Hematopoietic multipotent progenitor cell treated with erythropoietin and hydrocortisone succinate and interleukin-3 and kit ligand, for 15 days (in vitro differentiated cells): ENCODE measurements around the gene TTC33.
"Not testable (repeated sequence)": the region's sequence is repeated elsewhere in the genome, so short reads cannot be mapped to it uniquely, and the experiment has no call there.

ENCODE experiments used
- DNase-seq: peaks from one replicate; pipeline ENCODE4 v3.0.0-alpha.2; 2015; ENCODE audit warnings: low spot score

TTC33 gene

DNA sequence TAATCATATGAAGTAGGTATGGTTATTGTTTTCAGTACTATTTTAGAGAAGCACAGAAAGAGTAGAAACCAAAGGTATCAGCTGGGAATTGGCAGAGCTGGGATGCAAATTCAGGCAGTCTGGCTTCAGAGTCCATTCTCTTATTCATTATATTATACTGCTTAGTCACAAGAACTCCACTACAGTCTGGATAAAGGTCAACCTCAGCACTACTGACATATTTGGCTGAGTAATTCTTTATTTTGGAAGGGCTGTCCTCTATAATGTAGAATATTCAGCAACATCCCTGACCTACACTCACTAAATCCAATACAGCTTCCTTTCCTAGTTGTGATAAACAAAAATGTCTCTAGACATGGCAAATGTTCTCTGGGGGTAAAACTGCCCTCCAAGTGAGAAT, 38.5 kb downstream of the TTC33 start:
- DNase-seq: no peak

DNA sequence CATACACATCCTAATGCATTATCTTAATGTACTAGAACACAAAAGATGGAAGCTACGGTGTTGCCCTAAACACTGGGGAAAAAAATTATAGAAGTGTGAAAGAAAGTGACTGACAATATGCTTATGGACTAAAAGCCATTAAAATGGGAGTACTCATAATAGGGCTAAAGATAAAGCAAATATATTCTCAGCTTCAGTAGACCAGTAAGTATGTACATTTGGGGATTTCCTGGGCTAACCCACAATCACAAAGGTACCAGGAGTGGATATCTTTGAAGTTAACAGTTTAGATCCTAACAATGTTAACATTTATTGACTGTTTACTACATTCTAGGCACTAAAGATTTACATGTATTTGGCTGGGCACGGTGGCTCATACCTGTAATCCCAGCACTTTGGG, 39.2 kb downstream of the TTC33 start:
- no peak for DNase-seq

DNA sequence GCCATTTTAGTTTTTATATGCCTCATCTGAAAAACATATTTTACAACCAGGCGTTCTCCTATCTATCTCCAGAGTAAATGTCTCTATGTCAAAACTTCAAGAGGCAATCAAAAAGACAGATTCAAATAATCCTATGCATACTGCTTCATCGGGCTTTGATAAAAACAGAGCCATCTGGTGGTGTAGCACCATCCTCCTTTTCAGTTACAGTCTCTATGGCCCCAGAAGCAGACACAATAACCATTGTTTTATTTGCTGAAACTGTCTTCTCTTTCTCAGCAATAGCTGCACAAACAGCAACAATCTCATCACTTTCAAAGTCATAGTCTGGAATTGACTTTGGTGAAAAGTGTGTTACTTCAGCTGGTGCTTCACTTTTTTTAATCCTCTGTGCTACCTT, 39.8 kb downstream of the TTC33 start:
- DNase-seq: no peak

DNA sequence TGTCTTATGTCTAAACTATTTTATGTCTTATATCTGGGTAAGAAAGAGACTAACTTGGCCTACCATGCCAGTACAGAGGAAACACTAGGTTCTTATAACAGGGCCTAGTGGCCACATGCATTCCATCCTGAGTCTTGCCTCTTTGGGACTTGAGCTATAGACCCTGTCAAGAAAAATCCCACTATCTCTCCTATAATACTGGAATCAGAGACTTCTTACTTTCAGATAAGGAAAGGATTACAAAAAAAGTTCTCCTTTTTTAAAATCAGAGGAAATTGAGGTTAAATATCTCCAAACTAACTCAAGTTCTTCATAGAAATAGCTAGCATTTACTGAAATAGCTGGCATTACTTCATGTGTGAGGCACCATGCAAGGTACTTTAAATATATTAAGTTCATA, 41.8 kb downstream of the TTC33 start:
- DNase-seq: no peak

DNA sequence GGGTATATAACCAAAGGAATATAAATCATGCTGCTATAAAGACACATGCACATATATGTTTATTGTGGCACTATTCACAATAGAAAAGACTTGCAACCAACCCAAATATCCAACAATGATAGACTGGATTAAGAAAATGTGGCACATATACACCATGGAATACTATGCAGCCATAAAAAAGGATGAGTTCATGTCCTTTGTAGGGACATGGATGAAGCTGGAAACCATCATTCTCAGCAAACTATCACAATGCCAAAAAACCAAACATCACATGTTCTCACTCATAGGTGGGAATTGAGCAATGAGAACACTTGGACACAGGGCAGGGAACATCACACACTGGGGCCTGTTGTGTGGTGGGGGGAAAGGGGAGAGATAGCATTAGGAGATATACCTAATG, 45.2 kb downstream of the TTC33 start:
- DNase-seq: not testable (repeated sequence)

DNA sequence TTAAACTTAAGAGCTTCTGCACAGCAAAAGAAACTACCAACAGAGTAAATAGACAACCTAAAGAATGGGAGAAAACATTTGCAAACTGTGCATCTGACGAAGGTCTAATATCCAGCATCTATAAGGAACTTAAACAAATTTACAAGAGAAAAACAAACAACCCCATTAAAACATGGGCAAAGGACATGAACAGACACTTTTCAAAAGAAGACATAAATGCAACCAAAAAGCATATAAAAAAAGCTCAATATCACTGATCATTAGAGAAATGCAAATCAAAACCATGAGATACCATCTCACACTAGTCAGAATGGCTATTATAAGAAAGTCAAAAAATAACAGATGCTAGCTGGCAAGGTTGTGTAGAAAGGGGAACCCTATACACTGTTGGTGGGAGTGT, 50.3 kb downstream of the TTC33 start:
- DNase-seq: not testable (repeated sequence)

DNA sequence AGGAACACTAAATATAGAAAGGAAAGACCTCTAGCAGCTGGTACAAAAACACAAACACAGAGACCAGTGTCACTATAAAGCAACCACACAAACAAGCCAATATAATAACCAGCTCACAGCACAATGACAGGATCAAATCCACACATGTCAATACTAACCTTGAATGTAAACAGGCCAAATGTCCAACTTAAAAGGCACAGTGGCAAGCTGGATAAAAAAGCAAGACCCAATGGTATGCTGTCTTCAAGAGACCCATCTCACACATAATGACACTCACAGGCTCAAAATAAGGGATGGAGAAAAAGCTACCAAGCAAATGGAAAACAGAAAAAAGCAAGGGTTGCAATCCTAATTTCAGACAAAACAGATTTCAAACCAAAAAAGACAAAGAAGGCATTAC, 53.7 kb downstream of the TTC33 start:
- not testable (repeated sequence) for DNase-seq

DNA sequence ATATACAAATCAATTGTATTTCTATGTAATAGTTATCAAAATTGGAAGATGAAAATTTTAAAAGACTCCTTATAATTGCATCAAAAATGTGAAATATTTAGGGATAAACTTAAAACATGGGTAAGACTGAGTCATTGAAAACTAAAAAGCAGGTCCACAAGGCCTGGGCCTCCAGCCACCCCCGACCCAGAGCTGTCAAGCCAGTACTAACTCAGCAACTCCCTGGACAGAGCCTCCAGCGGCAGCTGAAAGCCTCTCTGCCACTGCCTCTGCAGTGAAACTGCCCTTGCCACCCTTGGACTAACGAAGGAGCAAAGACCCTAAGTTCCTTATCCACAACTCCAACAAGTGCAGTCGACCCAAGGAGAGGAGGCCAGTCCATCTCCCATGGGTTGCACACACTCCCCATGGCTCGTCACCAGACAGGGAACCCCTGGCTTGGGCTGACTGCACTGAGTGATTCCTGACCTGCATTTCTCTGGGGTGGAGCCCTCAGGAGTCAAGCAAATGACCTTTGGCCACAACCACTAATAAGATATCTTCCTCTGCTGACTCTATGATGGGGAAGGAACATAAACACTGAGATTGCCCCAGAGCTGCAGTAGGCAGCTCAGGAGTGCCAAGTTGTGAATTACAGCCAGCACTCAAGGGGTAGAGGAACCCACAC, 55.5 kb downstream of the TTC33 start:
- DNase-seq: no peak

DNA sequence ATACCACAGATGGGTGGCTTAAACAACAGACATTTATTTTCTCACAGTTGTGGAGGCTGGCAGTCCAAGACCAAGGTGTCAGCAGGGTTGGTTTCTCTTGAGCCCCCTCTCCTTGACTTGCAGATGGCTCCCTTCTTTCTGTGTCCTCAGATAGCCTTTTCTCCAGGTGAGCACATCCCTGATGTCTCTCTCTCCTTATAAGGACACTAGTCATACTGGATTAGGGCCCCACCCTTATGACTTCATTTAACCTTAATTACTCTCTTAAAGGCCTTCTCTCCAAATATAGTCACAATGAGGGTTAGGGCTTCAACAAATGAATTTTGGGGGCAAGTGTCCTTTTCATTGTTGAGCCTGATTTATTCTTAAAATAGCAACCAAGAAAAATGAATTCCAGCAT, 61.3 kb downstream of the TTC33 start:
- no peak for DNase-seq

DNA sequence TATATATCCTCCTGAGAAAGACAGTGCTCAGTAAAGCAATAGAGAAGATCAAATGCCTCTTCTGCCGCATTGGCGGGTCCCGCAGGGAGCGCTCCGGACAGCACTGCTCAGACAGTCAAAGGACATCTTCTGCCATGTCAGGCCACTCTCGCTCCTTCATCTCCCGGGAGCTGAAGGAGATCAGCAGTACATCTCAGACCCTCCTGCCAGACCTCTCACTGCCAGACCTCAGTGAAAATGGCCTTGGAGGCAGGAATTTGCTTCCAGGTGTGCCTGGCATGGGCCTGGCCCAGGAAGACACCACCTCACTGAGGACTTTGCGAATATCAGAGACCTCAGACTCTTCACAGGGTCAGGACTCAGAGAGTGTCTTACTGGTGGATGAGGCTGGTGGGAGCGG, 63.9 kb downstream of the TTC33 start:
- no peak for DNase-seq

DNA sequence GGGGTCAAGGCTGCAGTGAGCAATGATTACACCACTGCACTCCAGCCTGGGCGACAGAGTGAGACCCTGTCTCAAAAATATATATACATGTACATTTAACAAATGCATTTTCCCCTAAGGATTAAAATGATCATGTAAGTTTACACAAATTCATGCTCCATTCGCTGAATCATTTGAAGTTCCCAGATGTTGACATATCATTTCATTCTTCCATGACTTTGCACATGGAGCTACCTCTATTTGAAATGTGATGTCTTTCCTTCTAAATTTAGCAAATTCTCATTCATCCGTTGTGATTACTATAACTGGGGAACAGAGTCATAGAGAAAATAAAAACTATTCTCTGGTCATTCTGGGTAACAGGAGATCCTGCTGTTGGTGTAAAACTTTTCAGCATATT, 65.5 kb downstream of the TTC33 start:
- no peak for DNase-seq

DNA sequence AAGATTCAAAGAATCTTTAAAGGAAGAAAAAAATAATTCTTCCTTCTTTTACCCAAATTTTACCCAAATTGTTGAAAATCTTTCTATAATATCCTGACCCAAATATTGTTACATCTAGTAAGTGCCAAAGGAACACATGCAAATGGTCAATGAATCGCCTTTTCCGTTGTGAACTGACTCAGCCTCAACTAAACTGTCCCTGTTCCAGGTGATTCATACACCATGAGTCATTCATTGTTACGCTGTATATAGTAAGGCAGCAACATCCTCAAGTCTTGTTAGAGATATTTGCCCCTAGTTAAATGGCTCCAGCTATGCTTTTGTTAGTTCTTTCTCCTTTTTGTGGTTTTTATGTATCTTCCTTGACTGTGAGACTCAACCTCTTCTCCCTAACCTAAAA, 66.3 kb downstream of the TTC33 start:
- no peak for DNase-seq

DNA sequence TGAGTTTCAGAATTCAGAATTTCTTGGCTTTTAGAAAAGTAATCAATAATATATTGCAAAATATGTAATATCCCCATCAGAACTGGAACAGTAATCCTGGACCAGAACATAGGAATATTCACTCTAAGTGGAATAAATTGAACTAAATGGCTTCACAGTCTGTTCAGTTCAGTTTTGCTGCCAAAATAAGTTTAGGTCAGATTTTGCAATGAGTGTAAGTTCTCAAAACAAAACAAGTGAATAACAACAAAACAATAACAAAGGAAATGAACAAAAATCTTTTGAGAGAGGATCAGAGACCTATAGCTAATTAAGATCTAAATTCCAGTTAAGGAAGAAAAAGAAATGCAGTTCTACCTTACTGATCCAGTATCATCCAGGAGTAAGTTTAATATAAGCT, 66.8 kb downstream of the TTC33 start:
- DNase-seq: no peak

DNA sequence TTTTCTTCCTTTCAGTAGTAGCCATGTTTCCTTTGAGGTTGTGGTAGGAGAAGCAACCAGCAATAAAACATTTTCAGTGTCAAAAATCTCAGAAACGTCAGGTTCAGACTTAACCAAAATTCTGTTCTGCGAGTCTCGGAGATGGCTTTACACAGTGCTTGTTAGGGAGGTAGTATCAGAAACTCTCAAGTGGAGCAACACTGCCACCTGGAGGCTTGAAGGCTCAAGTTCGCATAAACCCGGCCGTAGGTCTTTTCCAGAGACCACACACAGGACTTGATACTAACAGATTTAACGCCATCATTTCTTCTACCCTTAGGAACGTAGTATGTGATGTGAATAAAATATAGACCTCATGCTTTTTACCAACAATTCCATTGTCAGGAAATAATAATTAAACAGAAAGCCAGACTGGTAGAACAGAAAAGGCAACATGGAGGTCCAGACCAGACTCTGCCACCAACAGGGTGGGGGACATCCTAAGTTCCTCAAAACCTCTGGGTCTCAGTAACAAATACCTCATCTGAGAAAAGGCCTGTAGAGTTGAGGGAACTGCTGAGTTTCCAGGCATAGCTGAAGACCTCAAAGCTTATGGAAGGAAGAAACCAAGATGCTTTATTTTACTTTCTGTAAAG, 67.5 kb downstream of the TTC33 start:
- peak; percentile 69 for DNase-seq

DNA sequence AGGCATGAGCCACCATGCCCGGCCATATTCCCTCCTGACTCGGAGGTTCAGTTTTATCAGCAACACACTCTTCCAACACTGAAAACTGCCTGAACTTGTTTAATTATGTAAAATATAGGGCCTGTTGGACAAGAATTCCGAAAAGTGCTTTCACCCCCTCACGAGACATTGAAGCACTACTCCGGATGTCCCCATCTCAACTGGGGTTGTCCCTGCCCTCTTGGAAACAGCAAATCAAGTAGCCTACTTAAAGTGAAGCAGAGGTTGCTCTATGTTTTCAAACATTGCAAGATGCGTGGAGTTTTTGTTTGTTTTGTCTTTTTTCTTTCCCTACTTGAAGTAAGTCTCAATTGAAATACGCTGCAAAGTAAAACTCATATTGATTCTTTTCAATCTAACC, 68.4 kb downstream of the TTC33 start:
- DNase-seq: no peak

DNA sequence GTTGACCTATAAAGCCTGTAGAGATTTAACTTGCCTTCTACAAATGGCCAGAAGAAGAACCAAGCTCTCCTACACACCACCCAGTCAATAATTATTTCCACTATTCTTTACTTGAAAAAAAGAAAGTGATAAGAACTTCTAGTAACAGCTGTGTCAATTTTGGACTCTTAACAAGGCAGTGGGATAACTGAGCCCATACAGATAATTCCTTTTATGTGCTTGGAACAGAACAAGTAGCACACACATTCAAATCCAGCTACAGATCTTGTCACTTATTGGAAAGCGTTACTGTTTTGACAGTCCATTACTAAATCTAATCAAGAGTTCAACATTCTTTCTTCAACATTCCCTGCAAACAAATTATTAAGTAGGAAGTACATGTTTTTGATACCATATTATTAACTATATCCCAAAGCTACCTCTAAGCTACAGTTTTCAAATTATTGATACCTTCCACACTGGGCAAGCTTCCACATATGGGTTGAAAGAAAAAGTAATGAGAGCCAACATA, 69.7 kb downstream of the TTC33 start:
- DNase-seq: no peak

DNA sequence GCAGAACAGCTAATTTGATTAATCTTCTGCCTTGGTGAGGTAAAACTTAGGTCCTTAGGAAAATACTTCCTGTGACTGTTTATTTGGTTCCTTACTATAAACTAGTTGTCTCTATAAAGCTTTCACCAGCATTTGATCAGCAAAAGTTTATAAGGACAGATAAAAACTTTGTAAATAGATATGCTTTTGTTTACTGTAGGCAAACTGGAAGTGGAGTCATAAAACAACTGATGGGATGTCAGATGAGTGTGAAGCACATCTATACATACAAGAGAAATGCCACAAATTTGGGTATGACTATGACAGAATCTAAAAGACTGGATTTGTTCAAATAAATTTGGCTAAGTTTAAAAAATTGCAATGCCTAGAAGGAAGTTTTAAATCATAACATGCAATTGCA, 70.6 kb downstream of the TTC33 start:
- no peak for DNase-seq

DNA sequence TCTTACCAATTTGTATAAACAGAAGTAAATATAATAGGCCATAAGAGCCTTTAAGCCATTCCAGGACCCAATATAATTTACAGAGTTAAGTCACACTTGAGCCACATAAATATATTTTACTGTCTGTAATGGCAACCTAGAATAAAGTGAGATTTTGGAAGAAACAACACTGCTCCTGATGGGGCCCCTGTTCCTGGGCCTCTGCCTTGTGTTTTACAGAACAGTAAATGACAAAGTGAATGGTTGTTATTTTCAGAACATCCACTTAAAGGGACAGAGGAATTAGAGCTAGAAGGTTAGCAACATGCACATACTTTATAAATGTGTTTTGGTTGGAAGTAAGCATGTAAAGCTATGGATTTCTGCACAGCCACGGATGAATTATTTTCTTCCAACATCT, 72.5 kb downstream of the TTC33 start:
- no peak for DNase-seq

DNA sequence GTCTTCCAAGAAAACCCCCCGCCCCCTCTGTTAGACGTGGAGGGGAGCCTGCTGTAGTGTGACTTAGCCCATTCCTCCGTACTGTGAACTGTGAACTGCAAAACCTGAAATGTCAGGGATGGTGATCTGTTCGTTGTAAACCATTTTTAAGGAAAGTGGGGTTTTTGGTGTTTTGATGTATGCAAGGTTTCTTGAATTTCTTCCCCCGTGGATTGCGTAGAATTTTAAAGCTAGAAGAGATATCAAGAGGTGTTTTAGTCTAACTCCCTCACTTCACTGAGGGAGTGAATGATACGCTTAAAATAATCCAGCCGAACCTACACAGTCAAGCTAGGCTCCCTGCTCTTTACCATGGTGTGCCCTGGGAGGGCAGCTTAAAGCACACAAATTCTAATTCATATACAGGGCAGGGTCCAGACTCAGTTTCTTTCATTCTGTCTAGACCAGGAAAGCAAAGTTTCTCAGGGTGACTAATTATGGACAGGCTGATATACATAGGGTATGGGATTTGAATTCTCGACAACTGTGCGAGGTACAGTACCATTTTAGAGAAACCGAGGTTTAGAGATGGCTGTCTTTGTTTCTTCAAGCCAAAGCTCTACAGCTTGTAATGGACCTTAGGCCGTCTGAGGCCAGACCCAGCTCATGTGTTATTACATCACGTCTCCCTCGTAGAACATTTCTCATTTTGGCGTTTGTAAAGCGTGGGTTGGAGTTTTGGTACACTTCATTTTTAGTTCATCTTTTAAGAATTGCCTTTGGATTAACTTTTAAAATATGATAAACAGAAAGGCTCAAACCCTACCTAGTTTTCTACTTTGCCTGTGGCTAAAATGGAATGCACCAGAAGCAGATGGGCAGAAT, 73.4 kb downstream of the TTC33 start:
- no peak for DNase-seq

DNA sequence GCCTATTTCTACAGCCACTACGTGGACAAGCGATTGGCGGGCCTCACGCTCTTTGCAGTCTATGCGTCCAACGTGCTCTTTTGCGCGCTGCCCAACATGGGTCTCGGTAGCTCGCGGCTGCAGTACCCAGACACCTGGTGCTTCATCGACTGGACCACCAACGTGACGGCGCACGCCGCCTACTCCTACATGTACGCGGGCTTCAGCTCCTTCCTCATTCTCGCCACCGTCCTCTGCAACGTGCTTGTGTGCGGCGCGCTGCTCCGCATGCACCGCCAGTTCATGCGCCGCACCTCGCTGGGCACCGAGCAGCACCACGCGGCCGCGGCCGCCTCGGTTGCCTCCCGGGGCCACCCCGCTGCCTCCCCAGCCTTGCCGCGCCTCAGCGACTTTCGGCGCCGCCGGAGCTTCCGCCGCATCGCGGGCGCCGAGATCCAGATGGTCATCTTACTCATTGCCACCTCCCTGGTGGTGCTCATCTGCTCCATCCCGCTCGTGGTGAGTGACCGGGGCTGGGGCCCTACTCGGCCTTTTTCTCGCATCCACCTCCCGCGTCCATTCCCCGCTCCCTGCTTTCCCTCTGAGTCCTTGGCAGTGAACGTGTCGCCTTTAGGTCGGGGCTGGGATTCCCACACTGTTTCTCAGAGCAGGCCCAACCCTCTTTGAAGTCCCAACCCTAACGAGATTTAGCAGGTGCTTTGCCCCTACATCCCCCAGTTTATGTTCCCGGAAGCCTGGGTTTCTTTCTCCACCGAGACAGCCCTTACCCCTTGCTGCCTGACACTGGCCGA, 74.2 kb downstream of the TTC33 start:
- no peak for DNase-seq

DNA sequence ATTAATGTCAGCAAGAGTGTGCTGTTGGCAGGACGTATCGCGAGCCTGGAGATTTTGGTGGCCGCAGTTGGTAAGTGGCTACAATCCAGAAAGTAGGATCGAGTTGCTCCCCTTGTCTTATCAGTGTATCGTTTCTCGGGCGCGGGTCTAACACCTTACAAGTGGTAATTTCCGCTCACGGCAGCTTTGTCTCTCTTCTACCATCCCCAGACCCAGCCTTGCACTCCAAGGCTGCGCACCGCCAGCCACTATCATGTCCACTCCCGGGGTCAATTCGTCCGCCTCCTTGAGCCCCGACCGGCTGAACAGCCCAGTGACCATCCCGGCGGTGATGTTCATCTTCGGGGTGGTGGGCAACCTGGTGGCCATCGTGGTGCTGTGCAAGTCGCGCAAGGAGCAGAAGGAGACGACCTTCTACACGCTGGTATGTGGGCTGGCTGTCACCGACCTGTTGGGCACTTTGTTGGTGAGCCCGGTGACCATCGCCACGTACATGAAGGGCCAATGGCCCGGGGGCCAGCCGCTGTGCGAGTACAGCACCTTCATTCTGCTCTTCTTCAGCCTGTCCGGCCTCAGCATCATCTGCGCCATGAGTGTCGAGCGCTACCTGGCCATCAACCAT, 74.9 kb downstream of the TTC33 start:
- DNase-seq: no peak
